ENCODE data around the gene HMGB4.

The HMGB4 gene

DNA sequence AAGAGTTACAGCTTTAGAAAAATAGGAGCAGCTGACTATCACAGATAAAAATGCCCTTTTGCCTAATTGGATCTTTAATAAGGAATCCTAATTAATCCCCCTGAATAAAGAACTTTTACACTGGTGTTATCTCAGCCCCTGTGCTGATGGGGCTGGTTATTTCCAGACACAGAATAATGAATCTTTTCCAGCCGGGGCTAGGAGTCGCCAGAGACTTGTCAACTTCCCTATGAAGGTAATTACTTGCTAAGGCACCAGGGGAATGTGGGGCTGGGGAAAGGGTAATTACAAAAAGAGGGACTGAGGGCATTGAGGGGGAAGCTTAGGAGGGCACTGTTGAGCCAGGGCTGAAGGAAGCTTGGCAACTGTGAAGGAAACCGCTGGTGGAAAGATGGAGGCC, 34.5 kb downstream of the HMGB4 start:
- no peak for DNase-seq (ENCODE audit: low spot score)

DNA sequence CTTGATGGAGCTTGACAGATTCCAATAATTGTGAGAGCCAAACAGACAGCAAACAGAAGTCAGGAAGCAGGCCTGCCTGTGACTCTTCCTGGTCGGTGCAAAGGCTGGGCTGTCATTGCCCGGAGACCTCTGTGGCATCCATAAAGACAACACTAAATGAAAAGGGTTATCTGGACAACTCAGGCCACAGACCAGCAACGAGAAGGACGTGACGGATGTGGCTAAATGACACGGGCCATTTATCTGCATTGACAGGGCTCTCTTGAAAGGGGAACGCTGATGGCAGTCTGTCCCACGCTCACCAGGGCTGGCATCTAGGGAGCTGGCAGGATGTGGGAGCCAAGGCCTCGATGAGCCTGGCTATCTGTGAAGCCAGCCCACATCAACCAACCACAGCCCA, 35.0 kb downstream of the HMGB4 start:
- no peak for DNase-seq (ENCODE audit: low spot score)

DNA sequence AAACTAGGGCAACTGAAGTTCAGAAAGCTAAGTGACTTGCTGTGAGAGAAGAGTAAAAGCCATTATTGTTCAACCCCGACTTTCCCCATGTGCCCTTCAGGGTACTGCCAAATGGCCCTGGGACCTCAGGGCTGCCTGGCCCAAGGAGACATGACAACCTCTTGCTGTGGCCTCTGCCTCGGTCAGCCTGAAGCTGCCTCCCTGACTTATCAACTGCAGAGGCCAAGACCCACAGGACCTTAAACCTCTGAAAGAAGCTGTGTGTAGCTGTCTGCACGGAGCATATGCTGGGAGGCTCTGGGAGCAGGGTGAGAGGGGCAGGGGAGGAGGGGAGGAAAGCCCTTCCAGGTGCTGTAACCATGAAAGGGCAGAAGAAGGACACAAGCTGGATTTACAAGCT, 35.9 kb downstream of the HMGB4 start:
- no peak for DNase-seq (ENCODE audit: low spot score)

DNA sequence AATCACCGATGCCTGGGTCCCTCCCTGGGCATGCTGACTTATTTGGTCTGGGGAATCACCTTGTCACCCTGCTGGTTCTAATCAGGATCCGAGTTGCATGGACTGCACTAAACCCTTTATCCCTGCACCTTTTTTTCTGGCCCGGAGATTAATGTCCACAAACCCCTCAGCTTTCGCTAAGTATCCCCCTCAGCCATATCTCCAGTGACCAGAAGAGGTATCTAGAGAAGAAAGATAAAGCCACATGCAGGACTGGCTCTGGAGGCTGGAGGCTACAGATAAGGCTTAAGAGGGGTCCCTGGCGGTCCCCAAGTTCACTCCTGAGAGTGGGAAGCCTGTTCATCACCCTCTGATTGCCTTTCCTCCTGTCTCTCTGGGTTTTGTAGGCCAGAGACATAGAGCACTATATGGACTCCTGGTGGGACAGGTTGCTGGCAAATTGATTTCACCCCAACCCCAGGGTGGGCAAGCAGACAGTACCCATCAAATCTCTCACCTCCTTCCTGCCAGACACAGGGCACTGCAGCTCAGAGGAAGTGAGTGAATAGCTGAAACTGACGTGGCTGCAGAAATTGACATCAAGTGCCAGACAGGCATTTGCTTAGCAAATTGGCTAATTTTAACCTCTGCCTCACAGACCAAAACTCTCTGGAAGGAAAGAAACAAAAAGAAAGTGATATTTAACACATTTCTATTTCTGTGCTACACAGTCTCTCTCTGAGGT, 38.8 kb downstream of the HMGB4 start:
- DNase-seq (ENCODE audit: low spot score) = no peak

DNA sequence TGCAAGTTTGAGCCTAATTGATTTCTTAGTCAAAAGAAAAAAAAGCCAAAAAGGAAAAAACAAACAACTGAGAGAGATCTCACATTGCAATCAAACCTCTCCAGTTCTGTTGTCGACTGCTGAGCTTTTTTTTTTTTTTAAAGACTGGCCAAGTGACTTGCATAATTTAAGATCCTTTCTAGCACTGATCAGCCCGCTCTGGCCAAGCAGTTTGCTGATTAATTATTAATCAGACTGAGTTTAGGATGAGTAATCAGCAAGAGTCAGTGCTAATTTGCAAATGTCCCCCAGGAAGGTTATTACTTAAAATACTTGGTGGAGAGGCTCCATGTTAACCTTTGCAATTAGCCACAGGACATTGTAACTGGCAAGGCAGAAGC, 39.3 kb downstream of the HMGB4 start:
- DNase-seq (ENCODE audit: low spot score) = no peak

DNA sequence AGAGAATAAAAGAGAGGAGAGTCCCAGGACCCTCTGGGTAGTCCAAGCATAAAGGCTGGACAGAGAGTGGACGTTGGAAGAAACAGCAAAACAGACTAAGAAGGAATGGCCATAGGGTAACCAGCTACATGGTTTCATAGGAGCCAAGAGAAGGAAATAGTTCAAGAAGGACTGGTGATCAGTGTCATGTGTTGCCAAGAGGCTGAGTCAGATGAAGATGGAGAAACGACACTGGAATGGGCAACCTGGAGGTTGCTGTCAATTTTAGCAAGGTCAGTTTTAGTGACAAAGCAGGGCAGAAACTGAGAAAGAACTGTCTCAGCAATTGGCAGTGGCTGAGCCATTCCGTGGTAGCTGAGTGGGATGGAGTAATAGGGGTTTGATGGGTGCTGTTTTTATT, 41.4 kb downstream of the HMGB4 start:
- no peak for DNase-seq (ENCODE audit: low spot score)

DNA sequence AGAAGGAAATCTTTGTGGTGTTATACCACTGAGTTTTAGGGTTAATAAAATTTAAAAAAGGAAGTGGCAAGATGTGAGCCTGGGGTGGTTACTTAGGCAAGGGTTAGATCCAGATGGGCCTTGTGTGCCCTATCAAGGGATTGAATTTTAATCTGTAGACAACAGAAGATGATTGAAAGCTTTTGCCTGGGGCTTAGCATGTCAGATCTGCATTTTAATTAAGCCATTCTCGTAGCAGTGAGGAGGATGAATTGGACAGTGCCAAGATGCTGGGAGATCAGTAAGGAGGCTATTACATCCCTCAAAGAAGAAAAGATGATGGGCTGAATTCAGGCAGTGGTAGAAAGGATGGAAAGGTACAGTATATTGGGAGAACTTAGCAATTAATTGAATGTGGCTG, 42.3 kb downstream of the HMGB4 start:
- DNase-seq (ENCODE audit: low spot score) = no peak

DNA sequence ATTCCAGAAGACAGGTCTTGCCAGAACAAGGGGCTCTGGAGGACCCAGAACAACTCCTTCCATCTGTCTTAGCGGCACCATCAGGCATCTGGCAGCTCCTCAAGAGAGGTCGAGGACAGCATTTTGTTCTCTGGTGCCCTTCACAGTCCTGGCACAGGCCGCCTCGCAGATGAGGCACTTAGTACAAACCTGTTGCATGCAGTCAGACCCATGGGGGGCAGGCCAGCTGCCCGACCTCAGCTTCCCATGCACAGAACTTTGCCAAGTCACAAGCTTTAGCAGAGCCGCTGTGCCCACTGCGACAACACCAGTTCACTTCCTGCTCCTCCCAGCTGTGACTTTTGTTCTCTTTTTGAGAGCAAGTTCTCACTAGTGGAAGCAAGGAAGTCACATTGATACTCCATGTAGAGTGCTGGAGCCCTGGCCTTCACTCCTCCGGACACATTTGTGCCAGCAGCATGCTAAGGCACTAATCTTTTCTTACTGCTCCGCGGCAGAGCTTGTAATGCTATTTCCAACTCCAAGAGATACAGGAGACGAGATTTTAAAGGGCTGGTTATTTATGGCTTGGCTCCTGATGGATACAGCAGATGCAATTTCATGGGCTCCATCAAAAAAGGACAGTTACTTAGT, 44.6 kb downstream of the HMGB4 start:
- no peak for DNase-seq (ENCODE audit: low spot score)

Data from left forelimb (tissue), 1 donor.